Trophoblast cell (in vitro differentiated cells and primary cell): ENCODE data around the gene CRYBG2.

ENCODE experiments used
- DNase-seq, 2 donors: peaks; one replicate each; pipeline ENCODE4 v3.0.0-alpha.2; 2016
- H2AFZ ChIP-seq: 2 replicates; pipeline ENCODE4 v1.6.1; 2013; ENCODE audit warnings: low read length, moderate library complexity, mild to moderate bottlenecking; ENCODE audit not compliant: insufficient read depth, poor library complexity
- H2AK5ac ChIP-seq: 2 replicates; pipeline ENCODE4 v1.6.1; 2013; ENCODE audit warnings: mild to moderate bottlenecking, low read length
- H2BK120ac ChIP-seq: 2 replicates; pipeline ENCODE4 v1.6.1; 2013; ENCODE audit warnings: low read length, mild to moderate bottlenecking, moderate library complexity; ENCODE audit not compliant: insufficient read depth, poor library complexity
- H2BK12ac ChIP-seq: 2 replicates; pipeline ENCODE4 v1.6.1; 2013; ENCODE audit warnings: mild to moderate bottlenecking, low read length, moderate library complexity
- H2BK5ac ChIP-seq: 2 replicates; pipeline ENCODE4 v1.6.1; 2013; ENCODE audit warnings: low read length, low read depth, moderate library complexity, mild to moderate bottlenecking; ENCODE audit not compliant: poor library complexity
- H3K14ac ChIP-seq: 2 replicates; pipeline ENCODE4 v1.6.1; 2013; ENCODE audit warnings: mild to moderate bottlenecking, low read length
- H3K18ac ChIP-seq: 2 replicates; pipeline ENCODE4 v1.6.1; 2013; ENCODE audit warnings: mild to moderate bottlenecking, low read length
- H3K23ac ChIP-seq: 2 replicates; pipeline ENCODE4 v1.6.1; 2013; ENCODE audit warnings: low read length
- H3K27ac ChIP-seq: 2 replicates; pipeline ENCODE4 v1.5.1; 2013; ENCODE audit warnings: low read depth, mild to moderate bottlenecking, inconsistent platforms, low read length, moderate library complexity
- H3K27me3 ChIP-seq: 2 replicates; pipeline ENCODE4 v1.6.1; 2013; ENCODE audit warnings: inconsistent platforms, mild to moderate bottlenecking, low read length, moderate library complexity; ENCODE audit not compliant: insufficient read depth
- H3K36me3 ChIP-seq, 2 experiments: 1 replicate in 1 of 2; 2 replicates in 1 of 2; pipeline ENCODE4 v1.6.1; 2013; ENCODE audit warnings: low read length in 2 of 2, mild to moderate bottlenecking in 2 of 2, moderate library complexity in 1 of 2; ENCODE audit not compliant: insufficient read depth in 2 of 2, control insufficient read depth in 1 of 2
- H3K4ac ChIP-seq: 2 replicates; pipeline ENCODE4 v1.6.1; 2013; ENCODE audit warnings: low read depth, mild to moderate bottlenecking, low read length, moderate library complexity
- H3K4me1 ChIP-seq, 2 experiments: 1 replicate in 1 of 2; 2 replicates in 1 of 2; pipeline ENCODE4 v1.6.1; 2013; ENCODE audit warnings: low read length in 2 of 2, mild to moderate bottlenecking in 2 of 2, moderate library complexity in 1 of 2; ENCODE audit not compliant: insufficient read depth in 2 of 2, control insufficient read depth in 1 of 2
- H3K4me2 ChIP-seq: 2 replicates; pipeline ENCODE4 v1.6.1; 2013; ENCODE audit warnings: inconsistent platforms, mild to moderate bottlenecking, low read length, moderate library complexity
- H3K4me3 ChIP-seq: 2 replicates; pipeline ENCODE4 v1.5.1; 2013; ENCODE audit warnings: mild to moderate bottlenecking, low read depth, low read length, inconsistent platforms
- H3K79me1 ChIP-seq: one replicate; pipeline ENCODE4 v1.6.1; 2013; ENCODE audit warnings: low read length
- H3K79me2 ChIP-seq: 2 replicates; pipeline ENCODE4 v1.6.1; 2013; ENCODE audit warnings: low read length, mild to moderate bottlenecking; ENCODE audit not compliant: control insufficient read depth, insufficient read depth, poor library complexity
- H3K9ac ChIP-seq: 2 replicates; pipeline ENCODE4 v1.6.1; 2013; ENCODE audit warnings: mild to moderate bottlenecking, low read length
- H3K9me3 ChIP-seq: 2 replicates; pipeline ENCODE4 v1.6.1; 2013; ENCODE audit warnings: low read depth, mild to moderate bottlenecking, control low read depth, inconsistent platforms, low read length; ENCODE audit not compliant: insufficient read depth
- H4K12ac ChIP-seq: 2 replicates; pipeline ENCODE4 v1.6.1; 2013; ENCODE audit warnings: low read depth, mild to moderate bottlenecking, low read length, moderate library complexity
- H4K8ac ChIP-seq: 2 replicates; pipeline ENCODE4 v1.6.1; 2013; ENCODE audit warnings: low read depth, mild to moderate bottlenecking, low read length, moderate library complexity
- H4K91ac ChIP-seq: one replicate; pipeline ENCODE4 v1.6.1; 2013; ENCODE audit warnings: low read depth, mild to moderate bottlenecking, low read length, moderate library complexity
- WGBS: extraction: QIAGEN DNeasy Blood & Tissue Kit; methylation state at CpG from one replicate; pipeline ENCODE4 v1.1.7; 2013; ENCODE audit warnings: missing lambda C conversion rate; ENCODE audit not compliant: insufficient read length, insufficient coverage; ENCODE audit errors: extremely low coverage; 5-methylcytosine and 5-hydroxymethylcytosine counted together

CRYBG2 gene

DNA sequence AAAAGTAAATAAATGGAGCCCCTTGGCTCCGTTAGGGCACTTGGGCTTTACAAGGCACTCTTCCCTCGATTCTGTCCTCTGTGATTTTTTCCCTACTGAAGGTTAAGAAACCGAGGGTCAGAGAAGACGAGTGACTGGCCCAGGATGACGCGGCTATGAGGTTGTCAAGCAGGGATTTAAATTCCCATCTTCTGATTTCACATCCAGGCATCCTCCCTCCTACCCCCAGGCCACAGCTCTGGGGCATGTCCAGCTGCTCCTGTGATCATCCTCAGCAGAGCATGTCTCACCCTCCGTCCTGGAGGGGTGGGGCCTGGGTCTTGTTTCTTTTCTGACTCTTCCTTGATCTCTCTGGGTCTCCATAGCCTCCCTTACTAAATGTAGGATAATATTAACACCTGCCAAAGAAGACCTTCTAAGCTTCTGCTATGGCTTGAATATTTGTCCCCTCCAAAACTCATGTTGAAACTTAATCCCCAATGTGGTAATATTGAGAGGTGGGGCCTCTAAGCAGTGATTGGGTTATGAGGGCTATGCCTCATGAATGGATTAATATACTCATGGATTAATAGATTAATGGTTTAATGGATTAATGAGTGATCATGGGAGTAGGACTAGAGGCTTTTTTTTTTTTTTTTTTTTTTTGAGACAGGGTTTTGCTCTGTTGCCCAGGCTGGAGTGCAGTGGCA is 4.6 kb downstream of the CRYBG2 start:
- Histone ChIP-seq H2BK12ac (no peak overlapping the region), H3K23ac (no peak overlapping the region)
- WGBS: no CpG with 5 or more reads among the region's 7 CpGs

DNA sequence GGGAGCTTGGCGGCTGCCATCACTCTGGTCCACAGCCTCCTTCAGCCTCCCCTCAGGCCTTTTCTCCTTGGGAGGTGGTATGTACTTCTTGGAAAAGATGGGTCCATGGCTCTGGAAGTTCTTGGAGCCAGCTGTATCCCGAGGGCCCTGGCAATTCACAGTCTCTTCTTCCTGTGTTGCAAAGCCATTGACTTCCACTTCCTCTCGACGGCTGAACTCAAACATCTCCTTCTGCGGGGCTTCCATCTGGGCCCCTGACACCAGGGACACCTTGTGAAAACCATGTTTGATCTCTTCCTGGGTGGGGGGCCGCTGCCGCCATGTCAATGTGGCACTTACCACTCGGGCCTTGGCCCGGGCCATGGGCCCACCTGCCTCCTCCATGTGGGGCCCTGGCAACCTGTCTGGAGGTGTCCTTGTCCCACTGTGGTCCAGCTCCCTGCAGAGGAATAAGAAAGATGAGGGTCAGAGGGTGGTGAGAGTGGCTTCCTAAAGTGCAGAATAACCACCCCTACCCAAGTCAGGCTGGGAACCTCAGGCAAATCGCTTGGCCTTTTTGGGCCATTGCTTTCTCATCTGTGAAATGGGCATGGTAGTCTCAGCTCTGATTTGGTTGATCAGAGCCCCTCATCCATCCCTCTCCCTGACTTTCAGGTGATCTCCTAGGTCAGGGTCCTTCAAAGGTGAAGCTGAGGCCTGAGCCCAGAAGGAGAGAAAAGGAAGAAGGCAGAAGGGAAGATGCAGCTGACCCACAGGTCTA is 7.5 kb downstream of the CRYBG2 start:
- Histone ChIP-seq H3K27ac (no peak overlapping the region), H2AFZ (no peak overlapping the region), H4K91ac (peak overlapping the region; percentile 8), H3K36me3 (peaks cover 39 to 45% of the 10 kb centered on the region in 2 experiments), H4K12ac (no peak overlapping the region), H2BK5ac (no peak overlapping the region), H3K14ac (no peak overlapping the region), H4K8ac (no peak overlapping the region), H2AK5ac (peak overlapping the region; percentile 7), H3K79me2 (peaks cover 2% of the 10 kb centered on the region), H3K79me1 (peaks cover 14% of the 10 kb centered on the region), H3K9ac (no peak overlapping the region), H3K18ac (no peak overlapping the region), H3K27me3 (no peaks in the 10 kb centered on the region), H3K4me2 (no peak overlapping the region), H3K4ac (no peak overlapping the region), H2BK12ac (no peak overlapping the region), H3K4me1 (peaks cover 13 to 17% of the 10 kb centered on the region in 2 experiments), H2BK120ac (no peak overlapping the region), H3K4me3 (no peak overlapping the region), H3K9me3 (no peaks in the 10 kb centered on the region), H3K23ac (no peak overlapping the region)
- no peak for DNase-seq
- WGBS: no CpG with 5 or more reads among the region's 10 CpGs

More for the DNA sequence above, 4.6 kb downstream of the CRYBG2 start:
- no peak overlapping the region for H3K18ac ChIP-seq
- no peak overlapping the region for H3K4me3 ChIP-seq
- peak overlapping the region; percentile 74 for H4K91ac ChIP-seq
- H4K8ac ChIP-seq: no peak overlapping the region
- H2BK5ac ChIP-seq: no peak overlapping the region
- no peak overlapping the region for H3K9ac ChIP-seq
- no peak overlapping the region for H3K14ac ChIP-seq
- H3K27me3 ChIP-seq: no peaks in the 10 kb centered on the region
- H3K9me3 ChIP-seq: no peaks in the 10 kb centered on the region
- H3K79me1 ChIP-seq: peaks cover 35% of the 10 kb centered on the region
- no peak overlapping the region for H4K12ac ChIP-seq
- peak; percentile 99 for DNase-seq
- peaks cover 37 to 44% of the 10 kb centered on the region in 2 experiments for H3K4me1 ChIP-seq
- H3K79me2 ChIP-seq: peaks cover 16% of the 10 kb centered on the region
- H3K36me3 ChIP-seq: peaks cover 23 to 24% of the 10 kb centered on the region in 2 experiments
- H3K27ac ChIP-seq: peak overlapping the region; percentile 98
- H2AK5ac ChIP-seq: no peak overlapping the region
- H2AFZ ChIP-seq: no peak overlapping the region
- no peak overlapping the region for H3K4ac ChIP-seq
- no peak overlapping the region for H3K4me2 ChIP-seq
- H2BK120ac ChIP-seq: peak overlapping the region; percentile 88

DNA sequence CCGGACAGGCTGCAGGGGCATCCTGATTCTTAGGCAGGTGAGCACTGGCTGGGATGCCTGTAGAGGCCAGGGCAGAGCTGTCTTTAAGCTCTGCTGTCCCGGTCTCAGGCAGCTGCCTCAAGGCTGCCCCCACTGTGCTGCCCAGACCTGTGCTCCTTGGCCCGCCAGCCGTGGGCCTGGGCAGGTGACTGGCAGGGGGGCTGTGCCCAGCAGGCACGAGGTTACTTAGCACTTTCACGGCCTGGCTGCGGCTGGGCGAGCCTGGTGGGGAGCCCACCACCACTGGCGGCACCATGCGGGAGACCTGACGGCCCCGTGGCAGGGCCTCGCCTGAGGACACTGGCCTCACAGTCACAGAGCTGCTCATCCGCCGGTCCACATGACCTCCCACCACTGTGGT is 8.2 kb downstream of the CRYBG2 start:
- Histone ChIP-seq H2AFZ (no peak overlapping the region), H3K27ac (no peak overlapping the region), H3K4me3 (no peak overlapping the region), H3K79me2 (no peaks in the 10 kb centered on the region), H2BK12ac (no peak overlapping the region), H3K18ac (no peak overlapping the region), H2BK120ac (no peak overlapping the region), H4K91ac (no peak overlapping the region), H2BK5ac (no peak overlapping the region), H3K79me1 (peaks cover 7% of the 10 kb centered on the region), H3K4me1 (peaks cover 6 to 10% of the 10 kb centered on the region in 2 experiments), H2AK5ac (peak overlapping the region; percentile 20), H3K9ac (no peak overlapping the region), H3K36me3 (peaks cover 39 to 45% of the 10 kb centered on the region in 2 experiments), H3K4me2 (no peak overlapping the region), H3K9me3 (no peaks in the 10 kb centered on the region), H3K23ac (no peak overlapping the region), H4K12ac (no peak overlapping the region), H3K14ac (no peak overlapping the region), H3K27me3 (no peaks in the 10 kb centered on the region), H4K8ac (no peak overlapping the region), H3K4ac (no peak overlapping the region)
- DNase-seq: no peak
- WGBS: no CpG with 5 or more reads among the region's 15 CpGs

DNA sequence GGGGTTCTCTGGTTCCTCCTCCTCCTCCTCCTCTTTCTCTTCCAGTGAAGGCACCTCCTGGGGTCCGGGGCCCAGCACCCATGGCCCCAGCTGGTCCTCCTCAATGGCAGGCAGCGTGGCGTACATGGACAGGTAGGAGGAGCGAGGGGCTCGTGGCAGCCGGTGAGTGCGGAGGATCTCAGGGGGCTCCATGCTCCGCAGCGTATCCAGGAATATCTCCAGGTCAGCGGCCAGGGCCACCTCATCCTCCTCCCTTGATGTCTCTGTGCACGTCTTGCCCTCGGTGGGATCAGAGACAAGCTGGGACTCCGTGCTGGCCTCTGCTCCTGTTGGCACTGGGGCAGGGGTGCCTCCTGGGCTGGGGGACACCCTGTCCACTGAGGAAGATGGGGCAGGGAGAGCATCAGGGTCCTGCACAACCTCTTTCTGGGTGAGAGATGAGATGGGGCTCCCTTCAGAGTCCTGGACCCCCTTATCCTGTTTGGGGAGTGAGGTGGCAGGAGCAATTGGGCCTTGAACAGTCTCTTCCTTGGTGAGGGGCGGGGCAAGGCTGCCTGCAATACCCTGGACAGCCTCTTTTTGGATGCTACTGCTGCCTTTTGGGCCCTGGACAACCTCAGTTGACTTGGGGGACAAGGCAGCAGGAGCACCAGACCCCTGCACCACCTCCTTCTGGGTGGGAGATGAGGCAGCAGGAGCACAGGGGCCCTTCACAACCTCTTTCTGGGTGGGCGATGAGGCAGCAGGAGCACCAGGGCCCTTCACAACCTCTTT is 9.6 kb downstream of the CRYBG2 start:
- Histone ChIP-seq H3K79me2 (no peaks in the 10 kb centered on the region), H3K4me2 (no peak overlapping the region), H3K14ac (no peak overlapping the region), H3K36me3 (peaks cover 44 to 45% of the 10 kb centered on the region in 2 experiments), H4K91ac (no peak overlapping the region), H3K4me3 (no peak overlapping the region), H3K18ac (no peak overlapping the region), H3K23ac (no peak overlapping the region), H3K9ac (no peak overlapping the region), H3K4ac (no peak overlapping the region), H2BK12ac (no peak overlapping the region), H2BK5ac (no peak overlapping the region), H3K9me3 (no peaks in the 10 kb centered on the region), H4K8ac (no peak overlapping the region), H4K12ac (no peak overlapping the region), H3K4me1 (peaks cover 0 to 9% of the 10 kb centered on the region in 2 experiments), H3K79me1 (no peaks in the 10 kb centered on the region), H3K27ac (no peak overlapping the region), H2AFZ (no peak overlapping the region), H2AK5ac (no peak overlapping the region), H3K27me3 (no peaks in the 10 kb centered on the region), H2BK120ac (no peak overlapping the region)
- no CpG with 5 or more reads among the region's 15 CpGs for WGBS
- DNase-seq: no peak
